IMR-90 (cell line): ENCODE measurements around the gene CD28. TPM values are rescaled to one million over a fixed set of nuclear protein-coding genes. Genes with fewer than 3 reads are reported as not detected.

Experiments
- microRNA-seq, 2 experiments: library from miRNA; stranded (forward) in 1 of 2; unstranded in 1 of 2; fragments of 10-50 nt in 1 of 2; fragments of <30 nt in 1 of 2; gene quantifications in 1 of 2; microRNA quantifications in 1 of 2; one replicate each; pipeline versions ENCODE3 to v1.1.0; 2013 to 2020; ENCODE audit not compliant: insufficient read depth in 1 of 2, insufficient read length in 1 of 2, unreplicated experiment in 1 of 2
- polyA plus RNA-seq, 3 experiments: library from polyadenylated mRNA; depleted of rRNA; stranded (reverse); fragments of >200 nt; gene quantifications; 2 replicates each; pipeline ENCODE4 v1.2.3, GENCODE V29; 2012; ENCODE audit warnings: low replicate concordance in 1 of 3
- small RNA-seq, 5 experiments: library from RNA; depleted of rRNA; stranded (forward); fragments of <200 nt; gene quantifications; one replicate each; pipeline ENCODE3, GENCODE V24; 2012
- total RNA-seq: library from RNA; depleted of rRNA; stranded (reverse); fragments of >200 nt; gene quantifications from 2 replicates; pipeline ENCODE4 v1.2.3, GENCODE V29; 2012; rRNA removed

Gene CD28
- total and polyA plus RNA-seq, 2 of the 4 experiments (the other 2 are of a cell fraction), result not detected

Small RNA genes within 50 kb of the gene (microRNA-seq; reads per million reads assigned to microRNA genes)
- gene AC125238.1 (ENCODE audit: insufficient read depth, insufficient read length) (not detected), gene RNU6-474P (ENCODE audit: insufficient read depth, insufficient read length) (not detected)

Small RNA genes within 50 kb of the gene (small RNA-seq; reads per million reads assigned to genes)
- 0 reads per million in 5 experiments for gene AC125238.1
- gene RNU6-474P, result 0 reads per million in 5 experiments

Other genes with a start within 250 kb of the CD28 start
- 13.1 and 15.1 TPM in 2 replicates for gene RAPH1, start 171.3 kb upstream of the CD28 start, total RNA-seq
- gene RAPH1, start 171.3 kb upstream of the CD28 start, polyA plus RNA-seq (2012; rRNA removed), result 5.2 and 7.5 TPM in 2 replicates
- not detected in 2 replicates for gene CTLA4, start 161.1 kb downstream of the CD28 start, total RNA-seq
- gene CTLA4, start 161.1 kb downstream of the CD28 start, polyA plus RNA-seq (2012; rRNA removed), result not detected in 2 replicates
- gene ICOS, start 230.1 kb downstream of the CD28 start, total RNA-seq, result not detected in 2 replicates
- not detected in 2 replicates for gene ICOS, start 230.1 kb downstream of the CD28 start, polyA plus RNA-seq (2012; rRNA removed)